ENCODE data around the gene TJP2.

Gene TJP2

DNA sequence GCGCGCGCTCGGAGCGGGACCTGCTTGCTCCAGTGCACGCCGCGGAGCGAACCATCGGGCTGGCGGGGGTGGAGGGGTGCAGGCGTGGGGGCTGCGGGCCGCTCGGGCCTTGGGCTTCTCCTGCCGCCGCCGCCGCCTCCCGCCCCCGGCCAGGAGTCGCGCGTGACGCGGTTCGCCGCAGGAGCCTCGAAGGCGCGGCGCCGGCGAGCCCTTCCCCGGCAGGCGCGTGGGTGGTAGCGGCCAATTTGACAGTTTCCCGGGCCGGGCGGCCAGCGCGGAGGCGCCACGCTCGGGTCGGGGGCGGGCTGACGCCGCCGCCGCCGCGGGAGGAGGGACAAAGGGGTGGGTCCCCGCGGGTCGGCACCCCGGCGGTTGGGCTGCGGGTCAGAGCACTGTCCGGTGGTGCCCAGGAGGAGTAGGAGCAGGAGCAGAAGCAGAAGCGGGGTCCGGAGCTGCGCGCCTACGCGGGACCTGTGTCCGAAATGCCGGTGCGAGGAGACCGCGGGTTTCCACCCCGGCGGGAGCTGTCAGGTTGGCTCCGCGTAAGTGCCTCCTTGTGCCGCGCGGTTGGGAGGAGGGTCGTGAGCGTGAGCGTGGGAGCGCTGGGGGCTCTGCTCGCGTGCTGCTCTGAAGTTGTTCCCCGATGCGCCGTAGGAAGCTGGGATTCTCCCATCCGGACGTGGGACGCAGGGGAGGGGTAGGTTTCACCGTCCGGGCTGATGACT, at the start of gene TJP2:
Gene TJP2, plus strand, starts transcription at position 387 of the 725 bp plus-strand sequence. Its CDS starts 96 bp downstream, at position 483.
- DNase-seq, result peak in 52 of 58 donors; percentile 25 to 87 (median 69)

DNA sequence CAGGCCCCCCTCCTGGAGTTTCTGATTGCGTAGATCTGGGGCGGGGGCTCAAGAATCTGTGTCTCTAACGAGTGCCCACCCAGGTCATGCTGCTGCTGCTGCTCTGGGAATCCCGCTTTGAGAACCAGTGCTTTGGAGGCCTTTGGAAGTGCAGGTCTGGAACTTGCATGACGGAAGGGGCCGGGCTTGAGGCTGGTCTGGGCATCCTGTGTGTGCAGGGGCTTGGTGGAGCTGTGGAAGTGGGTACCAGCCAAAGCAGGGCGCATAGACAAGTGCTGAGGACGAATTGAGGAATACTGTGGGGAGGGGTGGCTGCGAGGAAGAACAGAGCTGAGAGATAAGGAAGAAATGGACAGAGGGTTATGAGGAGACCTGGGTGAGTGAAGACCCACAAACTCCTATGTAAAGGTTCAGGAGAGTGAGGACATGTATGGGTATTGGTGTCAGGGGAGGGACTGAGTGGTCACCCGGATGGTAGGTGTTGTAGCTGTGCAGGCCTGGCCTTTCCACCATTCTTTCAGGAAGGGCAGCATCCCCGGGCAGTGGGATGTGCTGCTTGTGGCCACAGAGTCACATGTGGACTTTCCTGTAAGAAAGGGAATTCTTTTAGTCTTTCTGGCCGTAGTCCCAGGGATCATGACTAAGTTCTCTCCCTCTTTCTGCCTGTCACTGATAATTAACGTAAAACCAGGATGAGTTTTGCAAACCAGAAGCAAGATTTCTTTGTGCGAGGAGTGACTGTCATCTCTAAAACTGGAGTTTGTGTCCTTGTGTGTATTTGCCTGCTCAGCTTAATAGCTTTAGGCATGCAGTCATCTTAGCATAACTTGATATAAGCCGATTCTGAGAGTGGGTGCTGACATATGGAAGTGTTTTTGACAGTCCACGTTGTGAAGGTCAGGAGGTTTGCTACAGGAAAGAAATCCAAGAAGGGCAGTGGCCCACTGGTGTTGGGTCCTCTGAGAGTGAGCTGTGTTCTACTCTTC, 43.3 kb upstream of the TJP2 start:
- DNase-seq, result peak in 3 of 58 donors; percentile 3 to 16 (median 8)

DNA sequence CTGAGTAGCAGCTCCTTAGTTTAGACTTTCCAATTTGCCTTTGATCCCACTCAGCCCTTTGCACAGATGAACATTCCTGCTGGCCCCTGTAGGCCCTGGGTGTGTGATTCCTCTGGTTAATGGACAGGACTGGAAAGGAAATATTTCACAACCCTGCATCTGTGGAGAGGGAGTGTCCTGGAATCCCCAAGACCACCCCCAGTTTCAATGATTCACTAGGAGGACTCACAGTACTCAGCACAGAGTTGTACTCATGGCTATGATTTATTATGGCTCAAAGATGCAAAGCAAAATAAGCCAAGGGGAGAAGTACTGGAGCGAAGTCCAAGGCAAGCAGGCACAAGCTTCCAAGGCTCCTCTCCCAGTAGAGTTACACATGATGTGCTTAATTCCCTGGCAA, 42.4 kb upstream of the TJP2 start:
- no peak for DNase-seq

DNA sequence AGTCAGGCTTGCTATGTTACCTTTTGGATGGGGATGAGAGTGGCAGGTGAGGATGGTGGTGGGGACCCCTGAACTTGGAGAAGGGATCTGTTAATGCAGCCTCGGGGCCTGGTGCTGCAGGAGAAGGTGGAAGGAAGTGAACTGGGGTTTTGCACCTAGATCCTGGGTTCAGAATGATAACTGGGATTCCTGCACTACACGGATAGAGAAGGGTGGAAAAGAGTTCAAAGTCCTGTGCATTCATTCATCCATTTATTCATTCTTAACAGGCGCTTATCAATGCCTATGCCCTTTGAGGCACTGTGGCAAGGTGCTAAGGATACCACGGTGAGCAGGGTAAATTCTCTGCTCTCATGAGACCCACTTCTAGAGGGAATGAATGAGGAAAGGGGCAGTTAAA, 41.7 kb upstream of the TJP2 start:
- DNase-seq, result no peak

DNA sequence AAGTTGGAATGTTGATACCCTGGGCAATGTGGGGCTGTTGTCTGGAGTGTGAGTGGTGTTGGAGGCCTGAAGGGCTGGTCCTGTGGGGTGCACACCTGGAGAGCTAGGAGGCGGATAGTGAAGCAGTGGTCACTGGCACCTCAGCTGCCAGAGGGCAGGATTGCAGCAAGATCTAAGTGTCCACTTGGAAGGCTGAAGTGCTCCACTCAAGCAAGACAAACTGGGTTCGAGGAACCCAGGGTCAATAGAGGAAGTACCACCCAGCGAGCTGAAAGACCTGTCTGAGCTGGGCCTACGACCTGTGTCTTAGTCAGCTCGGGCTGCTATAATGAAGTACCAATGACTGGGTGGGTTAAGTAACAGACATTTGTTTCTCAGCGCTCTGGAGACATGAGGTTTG, 39.7 kb upstream of the TJP2 start:
- no peak for DNase-seq

DNA sequence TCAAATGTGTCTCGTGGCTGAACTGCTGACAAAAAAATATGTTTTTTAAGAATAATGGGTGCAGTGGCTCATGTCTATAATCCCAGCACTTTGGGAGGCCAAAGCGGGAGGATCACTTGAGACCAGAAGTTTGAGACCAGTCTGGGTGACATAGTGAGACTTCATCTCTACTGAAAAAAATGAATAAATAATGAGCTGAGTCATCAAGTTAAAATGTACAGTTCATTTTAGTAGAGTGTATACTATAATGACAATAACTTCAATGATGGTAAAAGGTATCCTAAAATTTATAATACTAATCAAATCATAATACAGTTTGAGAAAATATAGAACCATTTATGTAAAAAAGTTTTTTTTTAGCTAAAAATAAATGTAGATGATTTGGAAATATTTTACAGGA, 37.9 kb upstream of the TJP2 start:
- DNase-seq, result no peak

DNA sequence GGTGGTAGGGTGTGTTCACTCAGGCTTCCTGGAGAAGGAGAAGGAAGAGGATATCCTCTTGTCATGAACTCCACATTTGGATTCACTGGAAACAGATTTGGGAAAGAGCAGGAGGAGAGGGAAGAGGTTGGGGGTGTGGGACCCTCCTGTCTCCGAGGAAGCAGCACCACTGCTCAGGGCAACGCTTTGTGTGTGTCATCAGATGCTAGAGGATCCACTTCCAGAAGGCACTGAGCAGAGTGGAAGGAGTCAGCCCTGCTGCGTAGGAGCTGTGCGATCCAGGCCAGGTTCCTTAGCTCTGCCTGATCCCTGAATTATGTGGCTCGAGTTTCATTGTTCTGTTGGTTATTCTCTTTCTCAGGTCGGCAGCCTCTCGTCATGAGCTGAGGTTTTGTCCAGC, 37.3 kb upstream of the TJP2 start:
- DNase-seq, result no peak

DNA sequence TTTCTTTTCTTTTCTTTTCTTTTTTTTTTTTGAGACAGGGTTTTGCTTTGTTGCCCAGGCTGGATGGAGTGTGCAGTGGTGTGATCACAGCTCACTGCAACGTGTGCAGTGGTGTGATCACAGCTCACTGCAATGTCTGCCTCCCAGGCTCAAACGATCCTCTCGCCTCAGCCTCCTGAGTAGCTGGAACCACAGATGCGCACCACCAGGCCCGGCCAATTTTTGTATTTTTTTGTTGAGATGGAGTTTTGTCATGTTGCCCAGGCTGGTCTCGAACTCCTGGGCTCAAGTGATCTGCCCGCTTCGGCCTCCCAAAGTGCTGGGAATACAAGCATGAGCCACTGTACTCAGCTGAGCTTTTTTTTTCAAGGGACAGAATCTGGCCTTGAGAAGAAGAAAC, 36.8 kb upstream of the TJP2 start:
- DNase-seq, result no peak

DNA sequence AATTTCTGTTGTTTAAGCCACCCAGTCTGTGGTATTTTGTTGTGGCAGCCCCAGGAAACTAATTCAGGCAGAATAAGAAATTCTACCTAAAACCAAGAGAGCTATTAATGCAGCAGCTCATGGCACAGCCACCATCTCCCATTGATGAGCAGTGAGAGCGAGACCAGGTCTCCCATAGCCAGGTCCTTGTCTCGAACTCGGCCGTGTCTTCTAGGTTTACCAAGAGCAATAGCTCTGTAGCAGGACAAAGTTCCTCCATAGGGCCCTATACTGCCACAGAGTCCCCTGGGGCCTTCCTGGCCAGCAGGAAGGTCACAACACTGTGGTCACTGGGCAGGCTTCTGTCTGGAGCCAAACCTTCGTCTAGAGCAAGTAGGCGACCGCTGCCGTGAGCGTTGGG, 34.5 kb upstream of the TJP2 start:
- no peak for DNase-seq

DNA sequence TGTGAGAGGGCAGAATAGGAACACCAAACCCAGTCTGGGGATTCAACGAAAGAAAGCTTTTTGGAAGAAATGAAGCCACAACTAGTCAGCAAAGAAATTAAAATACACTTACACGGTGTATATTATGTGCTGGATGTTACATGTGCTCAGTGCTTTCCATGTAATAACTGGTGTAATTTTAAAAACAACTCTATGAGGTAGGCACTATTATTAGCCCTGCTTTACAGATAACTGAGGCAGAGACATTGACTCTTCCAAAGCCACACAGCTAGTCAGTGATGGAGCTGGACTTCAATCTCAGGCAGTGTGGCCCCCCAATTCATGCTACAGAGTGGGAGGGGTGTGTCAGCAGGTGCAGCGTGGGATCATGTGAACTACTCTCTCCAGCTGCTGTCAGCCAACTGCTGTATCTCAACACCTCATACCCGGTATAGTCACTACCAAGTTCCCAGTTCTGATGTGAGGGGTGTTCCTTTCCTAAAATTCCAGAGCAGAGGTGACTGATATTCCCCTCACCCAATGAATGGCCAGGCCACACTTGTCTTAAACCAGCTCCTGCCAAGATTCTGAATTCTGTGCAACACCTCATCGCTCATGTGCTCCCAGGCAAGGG, 33.8 kb upstream of the TJP2 start:
- no peak for DNase-seq

DNA sequence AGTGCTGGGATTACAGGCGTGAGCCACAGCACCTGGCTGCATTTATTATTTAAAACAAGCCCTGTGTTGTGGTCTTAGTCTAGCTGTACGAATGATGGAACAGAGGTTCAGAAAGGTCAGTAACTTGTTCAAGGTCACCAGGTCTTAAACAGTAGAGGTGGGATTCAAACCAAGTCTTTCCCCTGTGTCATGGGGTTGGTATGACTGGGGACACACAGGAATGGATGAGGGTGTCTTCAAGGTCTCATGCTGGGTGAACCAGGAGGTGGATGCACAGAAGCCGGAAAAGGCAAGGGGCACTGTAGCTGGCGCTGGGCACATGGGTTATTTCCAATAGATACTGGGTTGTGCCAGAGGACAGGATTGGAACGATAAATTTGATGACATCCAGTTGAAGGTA, 32.2 kb upstream of the TJP2 start:
- DNase-seq, result no peak

DNA sequence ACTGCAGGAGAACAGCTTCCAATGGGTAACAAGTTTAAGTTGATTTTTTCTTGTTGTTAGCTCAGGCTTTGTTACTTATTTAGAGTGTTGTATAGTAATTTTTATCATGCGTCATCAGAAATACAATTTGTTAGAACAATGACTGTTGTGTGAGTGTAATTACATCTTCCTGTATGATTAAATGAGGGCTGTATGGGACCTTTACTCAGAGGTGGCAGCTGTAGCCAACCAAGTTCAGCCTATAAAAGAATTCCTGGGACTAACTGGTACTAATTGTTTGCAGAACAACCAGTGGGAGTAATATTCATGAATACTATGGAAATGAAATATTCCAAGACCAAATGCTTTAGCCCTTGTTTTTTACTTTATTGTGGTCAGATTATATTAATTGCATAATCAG, 30.8 kb upstream of the TJP2 start:
- DNase-seq, result no peak

DNA sequence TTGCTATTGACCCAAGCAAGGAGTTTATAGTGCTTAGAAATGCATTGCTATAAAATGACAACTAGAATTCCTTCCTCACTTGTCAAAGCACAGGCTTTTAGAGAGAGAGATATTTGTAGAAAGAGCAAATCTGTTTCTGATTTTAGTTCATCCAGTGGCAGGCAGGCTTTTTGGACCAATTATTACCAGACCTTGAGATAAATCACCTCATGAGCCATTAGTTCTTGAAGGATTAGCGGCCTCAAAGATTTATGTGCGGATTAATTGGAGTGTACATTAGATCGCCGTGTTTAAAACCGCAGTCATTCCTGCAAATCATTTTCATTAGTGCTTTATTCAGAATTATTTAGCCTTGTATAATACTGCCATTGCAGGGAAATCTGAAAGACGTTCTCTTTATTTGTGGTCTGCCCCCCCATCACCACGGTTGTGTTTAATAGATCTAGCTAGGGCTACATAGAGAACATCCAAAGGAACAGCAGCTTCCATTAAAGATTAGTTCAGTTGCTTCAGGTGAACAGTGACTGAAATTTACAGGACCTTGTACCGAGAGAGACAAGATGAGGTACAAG, 28.8 kb upstream of the TJP2 start:
- no peak for DNase-seq

DNA sequence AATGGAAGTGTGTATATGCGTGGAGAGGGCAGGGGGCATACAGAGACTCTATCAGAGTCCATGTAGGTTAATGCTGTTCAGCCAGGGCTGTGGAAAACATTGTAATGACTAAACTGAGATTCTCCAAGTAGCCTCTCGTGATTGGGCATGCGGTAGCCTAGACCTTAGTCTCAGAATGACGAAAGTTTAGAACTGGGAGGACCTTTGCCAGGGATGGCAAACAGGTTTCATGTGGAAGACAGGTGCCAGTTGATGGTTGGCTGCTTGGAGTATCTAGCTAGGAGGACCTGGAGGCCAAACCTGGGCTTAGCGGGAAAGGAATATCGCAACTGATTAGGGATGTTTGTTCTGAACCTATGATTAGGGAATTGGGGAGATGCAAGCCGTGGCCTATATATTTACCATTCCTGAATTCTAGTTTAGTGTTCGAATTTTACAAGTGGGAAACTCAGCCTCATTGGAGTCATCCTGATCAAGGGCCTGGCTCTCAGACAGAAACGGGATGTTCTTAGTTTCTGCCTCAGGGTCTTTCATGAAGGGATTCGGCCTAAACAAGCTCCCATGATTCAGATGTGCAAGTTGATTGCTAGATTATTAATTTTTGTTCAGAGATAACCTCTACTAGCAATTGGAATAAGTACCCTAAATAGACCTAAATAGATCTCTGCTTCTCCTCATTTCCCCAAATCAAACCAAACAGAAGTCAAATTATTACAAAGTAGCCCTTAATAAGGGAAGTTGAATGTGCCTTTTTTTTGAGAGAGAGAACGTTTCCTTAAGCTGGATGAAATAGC, 26.8 kb upstream of the TJP2 start:
- DNase-seq, result no peak

DNA sequence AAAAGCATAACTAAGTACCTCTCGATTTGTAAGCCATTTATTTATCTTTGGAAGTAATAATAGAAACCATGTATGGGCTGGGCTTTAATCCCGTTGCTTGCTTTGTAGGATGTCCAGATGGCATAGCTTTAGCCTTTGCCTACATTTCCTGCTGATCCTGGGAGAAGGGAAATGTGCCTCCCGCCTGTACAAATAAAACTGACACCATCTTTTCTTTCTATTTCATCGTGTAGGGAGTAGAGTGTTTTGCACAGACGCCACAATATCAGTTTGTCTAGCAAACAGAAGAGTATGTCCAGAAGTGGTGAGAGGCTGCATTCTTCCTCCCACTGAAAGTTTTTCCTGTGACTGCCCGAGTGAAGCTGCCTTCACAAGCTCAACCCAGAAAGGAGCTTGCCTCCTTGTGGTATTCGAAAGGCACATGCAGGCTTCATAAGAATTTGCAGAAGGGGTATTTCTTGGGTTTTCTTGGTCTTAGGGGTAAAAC, 24.7 kb upstream of the TJP2 start:
- peak in 11 of 58 donors; percentile 2 to 25 (median 8) for DNase-seq

DNA sequence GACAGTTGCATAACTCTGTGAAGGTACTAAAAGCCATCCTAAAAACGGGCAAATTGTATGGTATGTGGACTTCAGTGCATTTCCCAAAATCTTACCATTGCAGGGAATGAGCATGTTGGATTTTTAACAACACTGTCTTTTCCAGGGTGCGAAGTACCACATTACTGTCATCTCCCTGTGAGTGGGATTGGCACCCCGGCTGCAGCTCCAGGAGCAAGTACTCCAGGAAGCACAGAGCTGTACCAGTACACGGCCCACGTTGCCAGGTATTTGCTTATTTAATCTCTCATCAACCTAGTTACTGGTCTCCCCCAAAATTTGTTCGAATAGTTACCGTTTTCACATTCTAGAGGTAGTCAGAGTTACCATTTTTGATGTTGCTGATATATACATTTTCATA, 22.6 kb upstream of the TJP2 start:
- no peak for DNase-seq

DNA sequence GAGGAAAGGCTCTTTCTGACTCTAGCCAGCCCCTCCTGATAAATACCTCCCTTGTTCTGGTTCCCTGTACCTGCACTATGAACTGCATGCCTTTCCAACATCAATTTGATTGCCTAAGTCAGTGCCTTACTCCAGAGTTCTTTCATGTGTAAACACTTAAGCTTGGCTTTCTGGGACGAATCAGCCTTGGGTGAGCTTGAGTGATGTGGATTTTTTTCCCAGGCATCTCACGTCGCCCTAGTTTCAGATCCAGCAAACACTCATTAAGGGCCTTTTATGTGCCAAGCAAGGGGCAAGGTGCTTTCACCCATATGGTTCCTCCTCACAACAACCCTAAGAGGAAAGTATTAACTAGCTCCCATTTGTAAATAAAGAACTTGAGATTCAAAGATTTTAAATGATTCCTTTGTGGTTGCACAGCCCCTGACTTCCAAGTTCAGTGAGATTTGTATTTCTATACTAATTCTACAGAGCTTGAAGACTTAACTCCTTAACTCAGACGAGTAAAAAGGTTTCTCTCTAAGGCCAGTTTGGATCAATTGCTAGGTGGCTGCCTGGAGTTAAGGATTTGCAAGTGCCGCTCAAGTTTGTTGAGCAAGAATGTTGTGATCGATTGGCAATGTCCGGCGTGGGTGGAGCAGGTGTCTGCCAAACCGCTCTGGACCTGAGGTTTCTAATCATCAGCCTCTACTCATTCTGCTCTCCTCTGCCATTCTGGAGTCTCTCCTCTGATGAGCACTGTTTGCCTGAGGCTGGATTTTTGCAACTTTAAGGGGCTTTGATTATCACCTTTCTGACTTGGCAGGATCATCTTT, 20.2 kb upstream of the TJP2 start:
- DNase-seq, result no peak

DNA sequence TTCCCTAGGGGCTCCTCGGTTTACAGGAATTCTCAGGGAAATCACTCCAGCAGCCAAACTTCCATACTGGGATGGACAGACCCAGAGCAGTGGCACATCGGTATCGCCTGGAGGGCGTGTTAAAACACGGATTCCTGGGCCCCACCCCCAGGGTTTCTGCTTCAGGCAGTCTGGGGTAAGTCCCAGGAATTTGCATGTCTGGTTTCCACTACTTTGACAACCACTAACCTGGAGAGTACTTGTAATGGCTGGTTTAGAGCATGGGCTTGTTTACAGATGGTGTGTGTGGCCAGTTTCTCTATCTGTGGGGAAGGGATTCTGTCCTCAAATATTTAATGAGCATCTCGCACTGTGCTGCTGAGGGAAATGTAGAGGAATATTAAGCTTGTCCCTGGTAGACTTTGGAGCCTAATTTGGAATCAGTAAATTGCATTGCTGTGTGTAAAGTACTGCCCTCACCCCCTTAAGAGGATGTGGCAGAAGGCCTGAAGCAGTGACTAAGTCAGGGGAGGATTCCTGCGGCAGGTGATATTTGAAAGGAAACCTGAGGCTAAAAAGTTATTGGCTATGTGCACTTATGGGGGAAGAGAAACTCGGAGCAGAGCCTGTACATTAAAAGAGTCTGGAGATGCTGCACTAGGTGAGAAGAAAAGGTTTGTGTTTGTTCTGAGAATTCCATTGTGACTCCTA, 18.6 kb upstream of the TJP2 start:
- DNase-seq, result no peak
